Adrenal gland (tissue), 5 donors: Measurements from ENCODE around the gene ARHGEF38.

ENCODE experiments used
- POLR2A ChIP-seq, 2 donors: fragments of 450-650 bp; IDR thresholded peaks; one replicate each; pipeline ENCODE4 v1.6.1; 2017; ENCODE audit warnings: antibody characterized with exemption in 2 of 2, mild to moderate bottlenecking in 2 of 2, moderate library complexity in 1 of 2
- TF ChIP-seq, protein P1 (sequence below), 6 experiments: fragments of 450-650 bp in 4 of 6; fragments of 200-600 bp in 2 of 6; sonication (generic) in 1 of 6; IDR thresholded peaks; 1 replicate in 5 of 6; 2 replicates in 1 of 6; pipeline versions ENCODE4 v1.5.1 to v1.8.0; 2016 to 2021; ENCODE audit warnings: antibody characterized with exemption in 6 of 6, mild to moderate bottlenecking in 2 of 6, moderate library complexity in 1 of 6
- donor health status: DM: no; HTN: no; CAD: no.

- TF ChIP-seq, protein P1, sequence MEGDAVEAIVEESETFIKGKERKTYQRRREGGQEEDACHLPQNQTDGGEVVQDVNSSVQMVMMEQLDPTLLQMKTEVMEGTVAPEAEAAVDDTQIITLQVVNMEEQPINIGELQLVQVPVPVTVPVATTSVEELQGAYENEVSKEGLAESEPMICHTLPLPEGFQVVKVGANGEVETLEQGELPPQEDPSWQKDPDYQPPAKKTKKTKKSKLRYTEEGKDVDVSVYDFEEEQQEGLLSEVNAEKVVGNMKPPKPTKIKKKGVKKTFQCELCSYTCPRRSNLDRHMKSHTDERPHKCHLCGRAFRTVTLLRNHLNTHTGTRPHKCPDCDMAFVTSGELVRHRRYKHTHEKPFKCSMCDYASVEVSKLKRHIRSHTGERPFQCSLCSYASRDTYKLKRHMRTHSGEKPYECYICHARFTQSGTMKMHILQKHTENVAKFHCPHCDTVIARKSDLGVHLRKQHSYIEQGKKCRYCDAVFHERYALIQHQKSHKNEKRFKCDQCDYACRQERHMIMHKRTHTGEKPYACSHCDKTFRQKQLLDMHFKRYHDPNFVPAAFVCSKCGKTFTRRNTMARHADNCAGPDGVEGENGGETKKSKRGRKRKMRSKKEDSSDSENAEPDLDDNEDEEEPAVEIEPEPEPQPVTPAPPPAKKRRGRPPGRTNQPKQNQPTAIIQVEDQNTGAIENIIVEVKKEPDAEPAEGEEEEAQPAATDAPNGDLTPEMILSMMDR (IDR thresholded peaks at IDR 0.05), result no peak
- no peak for TF ChIP-seq POLR2A (IDR thresholded peaks at IDR 0.05)
Observed at GRCh38 chr4:105503484-105503883, 48.9 kb upstream of the ARHGEF38 start.
